GM12892 (cell line): ENCODE measurements around the gene FBXL14.

ENCODE experiments used
- DNase-seq: peaks from one replicate; pipeline ENCODE4 v3.0.0; 2011; ENCODE audit not compliant: insufficient read length
- FAIRE-seq: peaks from 2 replicates; lab custom pipeline; 2011; peaks lifted over from hg19 to GRCh38; lab: Jason Lieb, UNC
- POLR2A ChIP-seq: IDR thresholded peaks from 2 replicates; pipeline ENCODE4 v1.6.1; 2011; ENCODE audit warnings: low read depth, low read length, control low read depth
- POLR2AphosphoS5 ChIP-seq: IDR thresholded peaks from 2 replicates; pipeline ENCODE4 v1.6.1; 2011; ENCODE audit warnings: low read depth, low read length, control low read depth
- TAF1 ChIP-seq: IDR thresholded peaks from 2 replicates; pipeline ENCODE4 v1.6.1; 2011; ENCODE audit warnings: low read depth, mild to moderate bottlenecking, control low read depth, low read length, borderline replicate concordance

FBXL14 gene

GRCh38 chr12:1634149-1634548, 39.8 kb upstream of the FBXL14 start:
- TF ChIP-seq TAF1 (no peak), POLR2AphosphoS5 (no peak)
- DNase-seq: no peak
- no peak for FAIRE-seq

- TF ChIP-seq POLR2A (no peak), TAF1 (no peak), POLR2AphosphoS5 (no peak)
- no peak for DNase-seq
- no peak for FAIRE-seq
Measured at GRCh38 chr12:1633459-1633858, 39.1 kb upstream of the FBXL14 start.

DNA sequence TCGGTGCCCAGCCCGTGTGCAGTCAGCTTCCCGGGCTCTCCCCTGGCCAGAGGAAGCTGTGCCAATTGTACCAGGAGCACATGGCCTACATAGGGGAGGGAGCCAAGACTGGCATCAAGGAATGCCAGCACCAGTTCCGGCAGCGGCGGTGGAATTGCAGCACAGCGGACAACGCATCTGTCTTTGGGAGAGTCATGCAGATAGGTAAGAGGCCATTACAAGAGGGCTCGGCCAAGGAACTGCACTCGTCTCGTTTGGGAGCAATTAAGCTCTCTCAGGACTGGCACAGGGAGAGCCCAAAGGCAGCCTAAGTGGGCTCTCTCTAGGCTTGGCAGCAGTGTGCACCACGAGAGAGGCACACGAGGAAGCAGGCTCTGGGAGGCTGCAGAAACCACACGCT, 38.3 kb upstream of the FBXL14 start:
- TF ChIP-seq POLR2AphosphoS5: no peak
- TF ChIP-seq POLR2A: no peak
- no peak for TF ChIP-seq TAF1
- DNase-seq: no peak
- no peak for FAIRE-seq

DNA sequence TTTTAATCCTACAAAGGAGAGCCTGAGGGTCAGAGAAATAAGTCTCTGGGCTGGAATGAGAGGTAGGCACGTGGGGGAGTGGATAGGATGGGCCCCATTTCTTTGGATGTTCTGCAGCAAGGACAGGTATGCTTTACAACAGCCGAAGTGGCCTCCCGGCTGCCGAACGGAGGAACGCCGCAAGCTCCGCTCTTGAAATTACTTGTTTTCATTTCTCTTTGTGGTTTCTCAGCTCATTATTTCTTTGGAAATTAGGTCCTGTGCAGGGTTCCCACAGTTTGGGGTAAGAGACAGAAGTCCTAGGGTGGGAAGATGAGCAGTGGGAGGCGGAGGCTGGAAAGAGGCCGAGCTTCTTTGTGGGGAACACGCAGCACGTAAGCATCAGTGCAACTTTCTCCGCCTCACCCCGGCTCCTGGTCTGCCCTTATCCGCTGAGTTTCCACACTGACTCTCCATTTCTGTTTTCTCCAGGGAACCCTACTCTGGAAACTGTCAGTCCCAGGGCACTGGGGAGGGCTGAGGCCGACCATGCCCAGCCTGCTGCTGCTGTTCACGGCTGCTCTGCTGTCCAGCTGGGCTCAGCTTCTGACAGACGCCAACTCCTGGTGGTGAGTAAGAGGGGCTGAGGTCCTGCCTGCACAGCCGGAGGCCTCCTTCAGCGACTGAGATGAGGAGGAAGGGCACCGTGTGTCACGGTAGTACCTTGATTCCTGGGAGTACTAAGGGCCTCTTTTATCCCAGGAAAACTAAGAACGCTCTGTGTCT, 36.6 kb upstream of the FBXL14 start:
- DNase-seq (no peak), FAIRE-seq (no peak)
- TF ChIP-seq POLR2AphosphoS5 (no peak), TAF1 (no peak), POLR2A (no peak)

DNA sequence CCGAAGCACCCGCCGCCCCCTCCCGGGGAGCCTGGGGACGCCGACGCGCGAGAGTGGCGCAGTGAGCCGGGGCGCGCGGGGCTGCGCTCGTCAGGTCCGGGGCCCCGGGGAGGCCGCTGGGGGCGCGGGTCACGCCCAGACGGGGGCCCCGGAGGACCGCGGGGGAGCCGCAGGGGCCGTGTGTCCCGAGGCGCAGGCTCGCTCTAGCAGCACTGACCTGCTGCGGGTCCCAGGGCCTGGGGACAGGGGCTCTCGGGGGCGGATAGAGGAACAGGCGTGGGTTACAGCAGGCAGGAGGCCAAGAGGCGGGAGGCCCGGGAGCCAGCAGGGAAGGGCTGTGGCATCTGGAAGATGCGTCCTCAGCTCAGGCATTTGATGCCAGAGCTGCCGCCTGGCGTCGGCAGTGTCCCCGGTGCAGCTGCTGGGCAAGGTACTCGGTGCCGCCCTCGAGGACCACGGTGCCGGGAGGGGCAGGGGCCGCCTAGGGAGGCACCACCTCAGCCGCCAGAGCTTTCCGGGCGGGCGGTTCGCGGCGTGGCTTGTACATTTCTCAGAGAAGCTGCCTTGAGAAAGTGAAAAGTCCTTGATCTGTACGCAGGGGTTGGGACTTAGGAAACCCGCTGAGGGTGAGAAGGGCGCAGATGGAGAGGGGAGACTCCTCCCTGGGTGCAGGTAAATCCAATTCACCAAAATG, 35.9 kb upstream of the FBXL14 start:
- TF ChIP-seq TAF1 (no peak), POLR2A (no peak), POLR2AphosphoS5 (no peak)
- DNase-seq (peak; percentile 34), FAIRE-seq (peak; percentile 38)

- DNase-seq: peak; percentile 39
- no peak for FAIRE-seq
- TF ChIP-seq TAF1: no peak
- TF ChIP-seq POLR2A: no peak
- TF ChIP-seq POLR2AphosphoS5: no peak
Measured at GRCh38 chr12:1629338-1630132, 35.2 kb upstream of the FBXL14 start.

GRCh38 chr12:1628666-1629337, 34.4 kb upstream of the FBXL14 start, which contains the start of gene WNT5B:
Gene WNT5B (plus strand): TSS chr12:1629231. CDS start chr12:1631355, 2,124 bp downstream.
- DNase-seq (no peak), FAIRE-seq (no peak)
- TF ChIP-seq POLR2A (no peak), POLR2AphosphoS5 (no peak), TAF1 (no peak)

DNA sequence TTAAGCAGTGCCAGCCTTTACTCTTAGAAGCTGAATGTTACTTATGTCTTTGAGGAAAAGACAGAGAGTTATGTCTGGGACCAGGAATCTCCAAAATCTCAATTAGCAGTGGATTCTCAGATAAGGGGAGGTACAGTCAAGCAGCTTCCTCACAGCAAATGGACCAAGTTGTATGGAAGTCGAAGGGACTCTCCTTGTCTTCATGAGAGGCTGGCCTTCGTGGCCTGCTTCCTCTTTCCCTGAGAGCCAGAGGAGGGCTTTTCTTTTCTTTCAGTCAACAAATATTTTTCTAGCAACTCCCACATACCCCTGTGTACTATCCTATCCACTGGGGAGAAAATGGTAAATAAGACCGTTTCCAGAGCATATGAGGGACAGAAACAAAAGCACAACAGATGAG, 28.0 kb upstream of the FBXL14 start:
- TF ChIP-seq POLR2A (no peak), POLR2AphosphoS5 (no peak), TAF1 (no peak)
- FAIRE-seq (no peak), DNase-seq (no peak)

GRCh38 chr12:1620092-1620491, 25.7 kb upstream of the FBXL14 start:
- DNase-seq (no peak), FAIRE-seq (no peak)
- TF ChIP-seq POLR2AphosphoS5: no peak
- no peak for TF ChIP-seq POLR2A

- DNase-seq (peak; percentile 49), FAIRE-seq (peak; percentile 85)
- TF ChIP-seq POLR2A: no peak
- no peak for TF ChIP-seq POLR2AphosphoS5
- no peak for TF ChIP-seq TAF1
Measured at GRCh38 chr12:1619587-1619986, 25.2 kb upstream of the FBXL14 start.

GRCh38 chr12:1619159-1619558, 24.8 kb upstream of the FBXL14 start:
- DNase-seq (no peak), FAIRE-seq (no peak)
- no peak for TF ChIP-seq POLR2A
- no peak for TF ChIP-seq POLR2AphosphoS5
- no peak for TF ChIP-seq TAF1

GRCh38 chr12:1618489-1618888, 24.1 kb upstream of the FBXL14 start:
- FAIRE-seq (no peak), DNase-seq (no peak)
- TF ChIP-seq TAF1: no peak
- no peak for TF ChIP-seq POLR2A
- no peak for TF ChIP-seq POLR2AphosphoS5
